HPDE6-E6E7 (cell line): ENCODE measurements around the gene IGLL5.
"Not testable (repeated sequence)": the region's sequence is repeated elsewhere in the genome, so short reads cannot be mapped to it uniquely, and the experiment has no call there.

Experiments
- DNase-seq: peaks from one replicate; pipeline ENCODE4 v3.0.0; 2011; ENCODE audit warnings: missing footprints; ENCODE audit errors: extremely low spot score

Gene IGLL5

GRCh38 chr22:22884010-22884887 lies 3.4 kb upstream of the IGLL5 start:
- DNase-seq = no peak

GRCh38 chr22:22884888-22885840 lies 2.5 kb upstream of the IGLL5 start:
- no peak for DNase-seq

DNA sequence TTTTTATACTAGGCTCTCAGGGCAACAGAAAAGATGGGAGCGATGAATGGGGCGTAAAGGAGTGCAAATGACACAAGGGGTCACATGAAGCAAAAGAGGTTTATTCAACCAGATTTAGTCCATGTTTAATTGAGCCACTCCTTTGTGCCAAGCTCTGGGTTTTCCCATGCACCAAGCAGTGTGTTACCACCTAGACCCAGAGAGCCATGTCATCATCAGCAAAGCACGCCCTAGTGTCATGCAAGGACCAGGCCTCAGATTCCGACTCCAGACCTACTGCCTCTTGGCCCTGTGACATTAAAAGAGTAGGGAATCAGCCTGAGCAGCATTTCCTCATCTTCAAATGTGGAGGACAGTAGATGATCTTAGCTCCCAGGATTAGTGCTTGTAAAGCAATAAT lies 1.1 kb upstream of the IGLL5 start:
- DNase-seq = no peak

DNA sequence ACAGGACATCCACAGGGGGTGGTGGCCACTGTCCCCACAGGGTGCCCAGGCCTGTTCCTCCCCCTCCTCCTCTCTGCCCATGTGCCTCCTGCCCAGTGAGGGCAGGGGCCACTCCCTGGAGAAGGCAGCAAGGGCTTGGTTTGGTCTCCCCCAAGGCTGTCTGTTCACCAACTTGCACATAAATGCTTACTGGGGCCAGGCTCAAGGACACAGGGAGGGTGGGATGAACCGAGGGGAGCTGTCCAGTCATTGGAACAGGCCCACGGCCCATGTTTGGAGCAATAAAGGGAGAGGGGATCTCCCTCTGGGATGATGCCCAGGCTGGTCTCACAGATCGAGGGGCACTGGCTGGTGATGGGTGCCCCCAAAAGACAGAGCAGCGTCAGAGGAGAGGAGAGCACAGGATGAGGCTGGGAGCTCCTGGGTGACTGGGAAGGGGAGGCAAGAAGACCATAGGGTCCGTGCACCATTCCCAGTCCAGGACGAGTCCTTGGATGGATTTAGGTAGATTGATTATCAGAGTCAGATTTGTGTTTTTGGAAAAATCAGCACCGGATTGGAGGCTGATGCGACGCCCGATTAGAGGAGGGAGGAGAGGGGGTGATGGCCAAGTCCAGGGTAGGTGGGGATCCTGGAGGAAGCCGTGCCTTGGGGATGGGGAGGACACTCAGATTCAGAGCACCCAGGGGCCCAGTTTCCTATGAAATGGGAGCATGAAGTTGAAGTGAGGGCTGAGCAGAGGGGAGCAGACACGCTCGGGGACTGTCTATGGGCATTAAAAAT lies 1.1 kb downstream of the IGLL5 start:
- no peak for DNase-seq

- DNase-seq = no peak
Observed at GRCh38 chr22:22890085-22890484, 2.5 kb downstream of the IGLL5 start.

- DNase-seq = no peak
Observed at GRCh38 chr22:22891139-22891621, 3.6 kb downstream of the IGLL5 start.

DNA sequence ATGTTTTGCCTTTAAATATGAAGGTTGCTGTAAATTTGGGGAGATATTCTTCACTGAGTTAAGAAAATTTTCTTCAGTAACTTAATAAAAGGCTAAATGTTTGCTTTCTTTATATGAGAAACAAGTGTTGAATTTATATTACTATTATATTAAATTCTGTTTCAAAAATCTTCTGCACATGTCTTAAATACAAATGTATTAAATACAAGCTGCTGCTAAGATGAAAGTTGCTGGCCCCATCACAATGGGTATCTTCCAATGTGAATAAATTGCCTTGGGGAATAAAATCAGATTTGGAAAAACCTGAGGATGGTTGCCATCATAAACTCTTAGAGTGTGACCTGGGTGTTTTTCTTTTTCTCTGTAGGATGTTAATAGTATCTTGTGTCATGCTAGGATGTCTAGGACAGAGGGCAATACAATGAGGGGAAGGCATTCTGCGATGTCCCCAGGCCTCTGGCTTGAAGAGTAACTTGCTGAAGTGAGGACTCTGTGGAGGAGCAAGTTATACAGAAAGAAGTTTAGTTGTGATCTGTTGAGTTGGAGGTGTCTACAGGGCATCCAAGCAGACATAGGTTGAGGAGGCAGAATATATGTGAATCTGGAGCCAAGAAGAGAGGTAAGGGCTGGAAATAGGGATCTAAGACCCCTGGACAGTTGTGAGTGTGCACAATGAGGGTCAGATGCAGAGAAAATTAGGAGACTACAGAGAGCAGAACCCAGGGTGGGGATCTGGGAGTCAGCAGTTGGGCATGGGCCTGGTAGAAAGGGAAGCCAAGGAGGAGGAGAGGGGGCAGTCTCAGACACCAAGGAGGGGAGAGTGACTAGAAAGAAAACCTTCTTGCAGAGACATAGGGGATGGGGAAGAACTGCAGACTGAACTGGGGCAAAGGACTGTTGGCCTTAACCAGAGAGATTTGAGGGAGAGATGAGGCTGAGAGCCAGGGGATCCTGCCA lies 4.8 kb downstream of the IGLL5 start:
- no peak for DNase-seq

- no peak for DNase-seq
Observed at GRCh38 chr22:22893077-22893805, 5.6 kb downstream of the IGLL5 start.

DNA sequence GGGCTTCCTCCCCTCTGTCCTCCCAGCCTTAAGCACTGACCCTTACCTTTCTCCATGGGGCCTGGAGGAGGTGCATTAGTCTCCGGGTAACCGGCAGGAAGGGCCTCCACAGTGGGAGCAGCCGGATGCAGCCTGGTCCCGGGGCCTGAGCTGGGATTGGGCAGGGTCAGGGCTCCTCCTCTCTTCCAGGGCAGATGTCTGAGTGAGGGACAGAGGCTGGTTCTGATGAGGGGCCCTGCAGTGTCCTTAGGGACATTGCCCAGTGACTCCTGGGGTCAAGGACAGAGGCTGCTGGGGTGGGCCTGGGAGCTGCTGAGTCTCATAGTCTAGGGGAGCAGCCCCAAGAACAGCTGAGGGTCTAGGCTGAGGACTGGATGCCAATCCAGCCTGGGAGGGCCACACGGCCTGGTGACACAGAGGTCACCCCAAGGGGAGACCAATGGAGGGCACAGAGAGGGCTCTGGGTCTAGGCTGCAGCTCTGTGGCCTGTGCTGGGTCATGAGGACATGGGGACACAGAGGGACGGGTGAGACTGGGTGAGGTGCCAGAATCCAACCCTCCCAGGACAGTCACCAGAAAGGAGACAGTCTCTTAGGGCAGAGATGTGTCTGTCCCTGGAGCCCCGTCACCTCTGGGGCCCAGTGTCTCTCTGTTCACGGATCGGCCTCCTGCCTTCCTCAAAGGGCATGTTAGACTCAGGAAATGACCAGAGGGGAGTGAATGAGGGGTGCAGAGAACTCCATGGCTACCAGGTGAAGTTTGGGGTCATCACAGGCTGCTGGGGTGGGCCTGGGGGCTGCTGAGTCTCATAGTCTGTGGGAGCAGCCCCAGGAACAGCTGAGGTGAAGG lies 6.5 kb downstream of the IGLL5 start:
- no peak for DNase-seq

- no peak for DNase-seq
Observed at GRCh38 chr22:22894740-22895731, 7.4 kb downstream of the IGLL5 start.

GRCh38 chr22:22895776-22896445 lies 8.3 kb downstream of the IGLL5 start:
- no peak for DNase-seq

GRCh38 chr22:22896601-22897000 lies 9.0 kb downstream of the IGLL5 start:
- no peak for DNase-seq

DNA sequence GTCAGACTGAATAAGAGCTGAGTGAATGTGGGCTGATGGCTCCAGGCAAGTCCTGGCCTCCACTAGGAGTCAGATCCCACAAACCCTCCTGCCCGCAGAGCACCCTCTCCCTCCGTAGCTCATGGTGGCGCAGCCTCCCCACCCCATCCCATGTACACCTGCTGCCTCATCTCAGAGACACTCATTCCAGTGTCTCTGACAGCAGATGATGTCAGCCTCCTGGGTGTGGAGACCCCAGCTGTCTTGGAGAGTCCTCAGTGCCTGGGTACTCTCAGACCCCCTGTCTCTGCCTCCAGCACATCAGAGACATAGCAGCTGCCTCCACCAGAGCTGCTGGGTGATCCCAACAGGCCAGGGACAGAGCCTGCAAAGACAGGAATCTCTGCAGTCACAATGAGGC lies 9.5 kb downstream of the IGLL5 start:
- DNase-seq = no peak

DNA sequence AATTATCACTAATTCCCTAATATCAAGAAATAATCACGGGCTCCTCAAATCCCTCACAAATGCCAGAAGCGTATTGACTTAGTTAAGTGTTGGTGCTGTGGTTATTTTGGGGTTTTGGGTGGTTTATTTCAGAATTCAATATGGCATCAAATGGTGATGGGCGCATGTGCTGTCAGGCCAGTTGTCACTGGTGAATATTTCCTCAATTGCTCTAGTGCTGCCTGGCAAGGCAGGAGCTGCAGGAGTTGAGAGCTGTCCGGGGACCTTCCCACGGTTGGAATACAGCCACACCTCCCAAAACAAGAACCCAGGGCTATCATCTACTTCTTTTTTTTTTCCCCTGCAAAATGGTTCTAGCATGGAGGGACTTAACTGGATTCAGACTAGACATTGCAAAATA lies 10.3 kb downstream of the IGLL5 start:
- DNase-seq = no peak

DNA sequence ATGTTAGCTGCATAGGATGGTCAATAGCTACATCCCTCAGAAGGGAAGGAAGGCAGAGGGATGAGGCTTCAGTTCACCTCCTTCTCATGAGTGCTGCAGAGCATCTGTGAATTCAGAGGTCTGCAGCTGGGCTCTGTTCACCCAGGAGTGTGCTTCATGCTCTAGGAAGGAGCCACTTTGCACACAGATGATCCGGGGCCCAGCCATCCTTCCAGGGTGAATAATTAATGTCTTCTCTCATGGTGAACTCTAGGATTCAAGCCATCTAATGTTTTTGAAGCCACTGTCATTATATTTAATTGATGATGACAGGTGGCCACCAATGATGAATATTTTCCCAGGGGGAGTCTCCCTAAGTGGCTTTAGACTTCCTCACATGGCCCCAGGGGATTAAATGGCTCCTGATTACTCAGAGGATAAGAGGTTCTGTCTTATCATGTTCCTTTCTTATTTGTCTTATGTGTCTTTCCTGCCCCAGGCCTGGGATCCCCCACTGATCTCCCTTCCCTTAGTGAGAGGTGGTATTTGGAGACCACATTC lies 10.9 kb downstream of the IGLL5 start:
- not testable (repeated sequence) for DNase-seq

GRCh38 chr22:22899342-22900080 lies 11.9 kb downstream of the IGLL5 start:
- DNase-seq = not testable (repeated sequence)
